Measurements from ENCODE around the gene EPX. TPM values are rescaled to one million over a fixed set of nuclear protein-coding genes. Genes with fewer than 3 reads are reported as not detected.

Gene EPX
- total RNA-seq, 1 donor from 2014 or later: not detected

- no peak for DNase-seq
- H3K4me1 Mint-ChIP-seq (ENCODE audit: low read depth, unreplicated experiment): no peaks in the 10 kb centered on the region
- H3K9me3 Mint-ChIP-seq (ENCODE audit: unreplicated experiment): peaks cover 6% of the 10 kb centered on the region
- H3K27me3 Mint-ChIP-seq (ENCODE audit: unreplicated experiment): peaks cover 18% of the 10 kb centered on the region
- H3K27ac Mint-ChIP-seq (ENCODE audit: unreplicated experiment): no peak overlapping the region
- peaks cover 8% of the 10 kb centered on the region for H3K36me3 Mint-ChIP-seq (ENCODE audit: unreplicated experiment)
- no peak overlapping the region for H3K4me3 Mint-ChIP-seq (ENCODE audit: unreplicated experiment)
- TF ChIP-seq CTCF (IDR thresholded peaks at IDR 0.05; ENCODE audit: partially characterized antibody, unreplicated experiment): no peak
These were observed 55.2 kb downstream of the EPX start for GRCh38 chr17:58247511-58248363.

GRCh38 chr17:58248955-58249269 is 56.4 kb downstream of the EPX start:
- peaks cover 6% of the 10 kb centered on the region for H3K9me3 Mint-ChIP-seq (ENCODE audit: unreplicated experiment)

GRCh38 chr17:58249270-58250133 is 57.0 kb downstream of the EPX start:
- Mint-ChIP-seq H3K36me3 (ENCODE audit: unreplicated experiment) (no peaks in the 10 kb centered on the region), H3K4me3 (ENCODE audit: unreplicated experiment) (peak overlapping the region; percentile 73), H3K9me3 (ENCODE audit: unreplicated experiment) (peaks cover 2% of the 10 kb centered on the region), H3K27ac (ENCODE audit: unreplicated experiment) (no peak overlapping the region), H3K4me1 (ENCODE audit: low read depth, unreplicated experiment) (no peaks in the 10 kb centered on the region), H3K27me3 (ENCODE audit: unreplicated experiment) (peaks cover 9% of the 10 kb centered on the region)
- DNase-seq: peak; percentile 90
- TF ChIP-seq CTCF (IDR thresholded peaks at IDR 0.05; ENCODE audit: partially characterized antibody, unreplicated experiment): peak; percentile 97

More at GRCh38 chr17:58248955-58249269, 56.4 kb downstream of the EPX start:
- peak overlapping the region; percentile 73 for H3K4me3 Mint-ChIP-seq (ENCODE audit: unreplicated experiment)
- DNase-seq: no peak
- TF ChIP-seq CTCF (IDR thresholded peaks at IDR 0.05; ENCODE audit: partially characterized antibody, unreplicated experiment): no peak
- no peak overlapping the region for H3K27ac Mint-ChIP-seq (ENCODE audit: unreplicated experiment)
- H3K36me3 Mint-ChIP-seq (ENCODE audit: unreplicated experiment): no peaks in the 10 kb centered on the region
- H3K4me1 Mint-ChIP-seq (ENCODE audit: low read depth, unreplicated experiment): no peaks in the 10 kb centered on the region
- peaks cover 13% of the 10 kb centered on the region for H3K27me3 Mint-ChIP-seq (ENCODE audit: unreplicated experiment)

GRCh38 chr17:58250344-58251011 is 58.0 kb downstream of the EPX start:
- Mint-ChIP-seq H3K27me3 (ENCODE audit: unreplicated experiment) (peaks cover 5% of the 10 kb centered on the region), H3K27ac (ENCODE audit: unreplicated experiment) (no peak overlapping the region), H3K4me1 (ENCODE audit: low read depth, unreplicated experiment) (no peaks in the 10 kb centered on the region), H3K9me3 (ENCODE audit: unreplicated experiment) (peaks cover 2% of the 10 kb centered on the region), H3K36me3 (ENCODE audit: unreplicated experiment) (no peaks in the 10 kb centered on the region), H3K4me3 (ENCODE audit: unreplicated experiment) (peak overlapping the region; percentile 5)
- DNase-seq: no peak
- no peak for TF ChIP-seq CTCF (IDR thresholded peaks at IDR 0.05; ENCODE audit: partially characterized antibody, unreplicated experiment)
